ENCODE data around the gene SPR. TPM values are rescaled to one million over a fixed set of nuclear protein-coding genes. Genes with fewer than 3 reads are reported as not detected.

SPR gene
- total and polyA plus RNA-seq, 2 of the 13 experiments (the other 11 are each of a cell fraction or from before 2014, with no cell fraction given), result 34.0 to 96.0 TPM

DNA sequence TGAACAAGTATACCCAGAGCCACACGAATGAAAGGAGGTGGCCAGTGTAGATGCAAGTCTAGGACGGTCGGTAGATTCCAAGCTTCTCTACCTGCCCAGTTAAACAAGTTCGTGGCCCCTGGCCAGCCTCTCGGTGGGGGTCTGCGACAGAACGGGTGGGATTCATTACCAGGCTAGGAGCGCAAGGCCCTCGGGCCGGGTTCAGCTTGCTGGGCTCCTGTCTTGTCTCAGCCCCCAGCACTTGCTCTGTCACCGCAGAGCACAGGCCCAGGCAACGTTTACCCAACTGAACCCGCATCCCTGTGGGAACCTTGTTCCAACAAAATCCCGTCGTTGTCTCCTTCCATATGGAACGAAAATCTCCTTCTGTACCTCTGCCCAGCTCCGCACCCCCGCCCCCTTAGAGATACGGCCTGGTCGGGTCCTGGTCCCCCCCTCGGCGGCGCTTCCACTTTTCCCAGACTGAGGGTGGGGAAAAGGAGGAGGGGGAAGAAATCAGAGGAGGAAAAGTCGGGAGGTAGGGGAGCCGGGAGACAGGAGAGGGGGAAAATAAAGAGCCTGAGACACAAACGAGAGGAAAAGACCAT, 28.2 kb downstream of the SPR start (continued):
- TF ChIP-seq, protein P1, sequence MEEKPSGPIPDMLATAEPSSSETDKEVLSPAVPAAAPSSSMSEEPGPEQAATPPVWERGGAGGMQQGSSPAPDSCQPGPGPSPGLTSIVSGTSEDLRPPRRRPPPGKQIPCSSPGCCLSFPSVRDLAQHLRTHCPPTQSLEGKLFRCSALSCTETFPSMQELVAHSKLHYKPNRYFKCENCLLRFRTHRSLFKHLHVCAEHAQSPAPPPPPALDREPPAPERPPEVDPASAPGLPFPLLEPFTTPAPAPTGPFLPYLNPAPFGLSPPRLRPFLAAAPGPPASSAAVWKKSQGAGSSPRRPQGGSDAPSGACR (CRISPR knock-in tag; IDR thresholded peaks at IDR 0.05), result no peak
- TF ChIP-seq, protein P2, sequence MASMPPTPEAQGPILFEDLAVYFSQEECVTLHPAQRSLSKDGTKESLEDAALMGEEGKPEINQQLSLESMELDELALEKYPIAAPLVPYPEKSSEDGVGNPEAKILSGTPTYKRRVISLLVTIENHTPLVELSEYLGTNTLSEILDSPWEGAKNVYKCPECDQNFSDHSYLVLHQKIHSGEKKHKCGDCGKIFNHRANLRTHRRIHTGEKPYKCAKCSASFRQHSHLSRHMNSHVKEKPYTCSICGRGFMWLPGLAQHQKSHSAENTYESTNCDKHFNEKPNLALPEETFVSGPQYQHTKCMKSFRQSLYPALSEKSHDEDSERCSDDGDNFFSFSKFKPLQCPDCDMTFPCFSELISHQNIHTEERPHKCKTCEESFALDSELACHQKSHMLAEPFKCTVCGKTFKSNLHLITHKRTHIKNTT (CRISPR knock-in tag; IDR thresholded peaks at IDR 0.05), result no peak
- TF ChIP-seq ZNF143 (CRISPR knock-in tag; IDR thresholded peaks at IDR 0.05) (0 out of 2 replicates have a peak, but pooled peaks have one; percentile 30), KLF13 (CRISPR knock-in tag; IDR thresholded peaks at IDR 0.05) (0 out of 2 replicates have a peak, but pooled peaks have one; percentile 0), ZNF296 (CRISPR knock-in tag; conservative IDR thresholded peaks at IDR 0.05) (no peak), SOX13 (IDR thresholded peaks at IDR 0.05) (peak; percentile 28; the same call in 1 of the 2 replicates), SOX13 (CRISPR knock-in tag; conservative IDR thresholded peaks at IDR 0.05 in 1 of 2, IDR thresholded peaks at IDR 0.05 in 1 of 2) (no peak), SIN3A (IDR thresholded peaks at IDR 0.05; ENCODE audit: borderline replicate concordance, low read depth, low read length) (no peak), RXRB (CRISPR knock-in tag; IDR thresholded peaks at IDR 0.05; ENCODE audit: borderline replicate concordance) (no peak), ZMAT3 (CRISPR knock-in tag; conservative IDR thresholded peaks at IDR 0.05) (no peak), KLF12 (CRISPR knock-in tag; IDR thresholded peaks at IDR 0.05; ENCODE audit: borderline replicate concordance) (no peak), ZNF83 (CRISPR knock-in tag; IDR thresholded peaks at IDR 0.05; ENCODE audit: borderline replicate concordance) (no peak), DPF2 (CRISPR knock-in tag; IDR thresholded peaks at IDR 0.05; ENCODE audit: borderline replicate concordance, low read depth) (no peak), NRL (CRISPR knock-in tag; IDR thresholded peaks at IDR 0.05; ENCODE audit: borderline replicate concordance) (no peak), EZH2 (conservative IDR thresholded peaks at IDR 0.05; ENCODE audit: low read depth, low read length) (peak; percentile 99), RNF2 (conservative IDR thresholded peaks at IDR 0.05; ENCODE audit: low read depth) (peak; percentile 39; the same call in 1 of the 2 replicates)
- TF ChIP-seq, protein P3, sequence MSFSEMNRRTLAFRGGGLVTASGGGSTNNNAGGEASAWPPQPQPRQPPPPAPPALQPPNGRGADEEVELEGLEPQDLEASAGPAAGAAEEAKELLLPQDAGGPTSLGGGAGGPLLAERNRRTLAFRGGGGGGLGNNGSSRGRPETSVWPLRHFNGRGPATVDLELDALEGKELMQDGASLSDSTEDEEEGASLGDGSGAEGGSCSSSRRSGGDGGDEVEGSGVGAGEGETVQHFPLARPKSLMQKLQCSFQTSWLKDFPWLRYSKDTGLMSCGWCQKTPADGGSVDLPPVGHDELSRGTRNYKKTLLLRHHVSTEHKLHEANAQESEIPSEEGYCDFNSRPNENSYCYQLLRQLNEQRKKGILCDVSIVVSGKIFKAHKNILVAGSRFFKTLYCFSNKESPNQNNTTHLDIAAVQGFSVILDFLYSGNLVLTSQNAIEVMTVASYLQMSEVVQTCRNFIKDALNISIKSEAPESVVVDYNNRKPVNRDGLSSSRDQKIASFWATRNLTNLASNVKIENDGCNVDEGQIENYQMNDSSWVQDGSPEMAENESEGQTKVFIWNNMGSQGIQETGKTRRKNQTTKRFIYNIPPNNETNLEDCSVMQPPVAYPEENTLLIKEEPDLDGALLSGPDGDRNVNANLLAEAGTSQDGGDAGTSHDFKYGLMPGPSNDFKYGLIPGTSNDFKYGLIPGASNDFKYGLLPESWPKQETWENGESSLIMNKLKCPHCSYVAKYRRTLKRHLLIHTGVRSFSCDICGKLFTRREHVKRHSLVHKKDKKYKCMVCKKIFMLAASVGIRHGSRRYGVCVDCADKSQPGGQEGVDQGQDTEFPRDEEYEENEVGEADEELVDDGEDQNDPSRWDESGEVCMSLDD (CRISPR knock-in tag; IDR thresholded peaks at IDR 0.05; ENCODE audit: borderline replicate concordance), result no peak
- TF ChIP-seq, protein P4, sequence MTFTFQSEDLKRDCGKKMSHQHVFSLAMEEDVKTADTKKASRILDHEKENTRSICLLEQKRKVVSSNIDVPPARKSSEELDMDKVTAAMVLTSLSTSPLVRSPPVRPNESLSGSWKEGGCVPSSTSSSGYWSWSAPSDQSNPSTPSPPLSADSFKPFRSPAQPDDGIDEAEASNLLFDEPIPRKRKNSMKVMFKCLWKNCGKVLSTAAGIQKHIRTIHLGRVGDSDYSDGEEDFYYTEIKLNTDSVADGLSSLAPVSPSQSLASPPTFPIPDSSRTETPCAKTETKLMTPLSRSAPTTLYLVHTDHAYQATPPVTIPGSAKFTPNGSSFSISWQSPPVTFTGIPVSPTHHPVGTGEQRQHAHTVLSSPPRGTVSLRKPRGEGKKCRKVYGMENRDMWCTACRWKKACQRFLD (CRISPR knock-in tag; IDR thresholded peaks at IDR 0.05; ENCODE audit: borderline replicate concordance), result no peak
- TF ChIP-seq, protein P5, sequence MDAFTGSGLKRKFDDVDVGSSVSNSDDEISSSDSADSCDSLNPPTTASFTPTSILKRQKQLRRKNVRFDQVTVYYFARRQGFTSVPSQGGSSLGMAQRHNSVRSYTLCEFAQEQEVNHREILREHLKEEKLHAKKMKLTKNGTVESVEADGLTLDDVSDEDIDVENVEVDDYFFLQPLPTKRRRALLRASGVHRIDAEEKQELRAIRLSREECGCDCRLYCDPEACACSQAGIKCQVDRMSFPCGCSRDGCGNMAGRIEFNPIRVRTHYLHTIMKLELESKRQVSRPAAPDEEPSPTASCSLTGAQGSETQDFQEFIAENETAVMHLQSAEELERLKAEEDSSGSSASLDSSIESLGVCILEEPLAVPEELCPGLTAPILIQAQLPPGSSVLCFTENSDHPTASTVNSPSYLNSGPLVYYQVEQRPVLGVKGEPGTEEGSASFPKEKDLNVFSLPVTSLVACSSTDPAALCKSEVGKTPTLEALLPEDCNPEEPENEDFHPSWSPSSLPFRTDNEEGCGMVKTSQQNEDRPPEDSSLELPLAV (CRISPR knock-in tag; conservative IDR thresholded peaks at IDR 0.05; ENCODE audit: low read depth), result no peak
- TF ChIP-seq, protein P6, sequence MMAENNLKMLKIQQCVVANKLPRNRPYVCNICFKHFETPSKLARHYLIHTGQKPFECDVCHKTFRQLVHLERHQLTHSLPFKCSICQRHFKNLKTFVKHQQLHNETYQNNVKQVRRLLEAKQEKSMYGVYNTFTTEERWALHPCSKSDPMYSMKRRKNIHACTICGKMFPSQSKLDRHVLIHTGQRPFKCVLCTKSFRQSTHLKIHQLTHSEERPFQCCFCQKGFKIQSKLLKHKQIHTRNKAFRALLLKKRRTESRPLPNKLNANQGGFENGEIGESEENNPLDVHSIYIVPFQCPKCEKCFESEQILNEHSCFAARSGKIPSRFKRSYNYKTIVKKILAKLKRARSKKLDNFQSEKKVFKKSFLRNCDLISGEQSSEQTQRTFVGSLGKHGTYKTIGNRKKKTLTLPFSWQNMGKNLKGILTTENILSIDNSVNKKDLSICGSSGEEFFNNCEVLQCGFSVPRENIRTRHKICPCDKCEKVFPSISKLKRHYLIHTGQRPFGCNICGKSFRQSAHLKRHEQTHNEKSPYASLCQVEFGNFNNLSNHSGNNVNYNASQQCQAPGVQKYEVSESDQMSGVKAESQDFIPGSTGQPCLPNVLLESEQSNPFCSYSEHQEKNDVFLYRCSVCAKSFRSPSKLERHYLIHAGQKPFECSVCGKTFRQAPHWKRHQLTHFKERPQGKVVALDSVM (CRISPR knock-in tag; IDR thresholded peaks at IDR 0.05), result no peak
